ENCODE measurements around the gene CHMP1A. TPM values are rescaled to one million over a fixed set of nuclear protein-coding genes. Genes with fewer than 3 reads are reported as not detected.

The CHMP1A gene
- total and polyA plus RNA-seq, 2 of the 8 experiments (the other 6 are each of a cell fraction or from before 2014, with no cell fraction given): 64.4 to 75.8 TPM

GRCh38 chr16:89602273-89602951 lies 55.1 kb downstream of the CHMP1A start:
- Histone ChIP-seq H3K9ac (replicated peaks in 1 of 4; ENCODE audit: extremely low read depth in 1 of 4, low read depth in 3 of 4, low read length in 3 of 4) (no peak overlapping the region), H2BK20ac (ENCODE audit: low read length) (no peak overlapping the region; the same call in 1 of the 2 replicates), H3K27ac (ENCODE audit: low read depth, low read length) (no peak overlapping the region), H4K5ac (ENCODE audit: insufficient read length, low read depth, low read length) (no peak overlapping the region), H2BK5ac (ENCODE audit: low read depth, low read length) (peak overlapping the region; percentile 3; the same call in 1 of the 2 replicates), H3K4me3 (ENCODE audit: extremely low read depth in 1 of 4, insufficient read depth in 2 of 4, low read depth in 3 of 4, low read length in 4 of 4) (peak overlapping the region in 1 of 4 experiments; percentile 15; a peak in 2 of 8 replicates), H3K79me2 (ENCODE audit: control insufficient read depth in 1 of 2, insufficient read depth in 2 of 2, low read length in 2 of 2) (no peaks in the 10 kb centered on the region), H3K18ac (ENCODE audit: extremely low read depth, low read length) (no peak overlapping the region), H4K91ac (replicated peaks; ENCODE audit: insufficient read length, low read length) (peak overlapping the region; percentile 65), H3K79me1 (ENCODE audit: low read depth, low read length) (no peaks in the 10 kb centered on the region), H3K4ac (replicated peaks; ENCODE audit: insufficient read length, low read depth, low read length) (no peak overlapping the region), H3K4me1 (replicated peaks in 1 of 4; ENCODE audit: control insufficient read depth in 3 of 4, insufficient read depth in 4 of 4, low read length in 3 of 4) (peaks cover 0 to 11% (median 9%) of the 10 kb centered on the region in 4 experiments; a peak in 5 of 7 replicates), H3K23ac (ENCODE audit: insufficient read length) (no peak overlapping the region), H3K27me3 (replicated peaks in 1 of 4; ENCODE audit: control insufficient read depth in 3 of 4, extremely low read depth in 1 of 4, insufficient read depth in 3 of 4, low read length in 3 of 4) (no peaks in the 10 kb centered on the region; a peak in 1 of 7 replicates), H4K20me1 (replicated peaks in 1 of 2; ENCODE audit: control insufficient read depth in 1 of 2, insufficient read depth in 2 of 2, low read length in 2 of 2) (peaks cover 0 to 6% of the 10 kb centered on the region in 2 experiments), H3K23me2 (ENCODE audit: low read depth, low read length) (peaks cover 2% of the 10 kb centered on the region), H4K8ac (ENCODE audit: extremely low read depth, insufficient read depth, low read length) (peak overlapping the region; percentile 3; the same call in 1 of the 2 replicates), H3K14ac (ENCODE audit: insufficient read length) (no peak overlapping the region), H3K36me3 (ENCODE audit: control insufficient read depth in 2 of 4, insufficient read depth in 4 of 4, low read length in 3 of 4) (no peaks in the 10 kb centered on the region), H2AK5ac (ENCODE audit: low read depth, low read length) (no peak overlapping the region), H2BK120ac (replicated peaks; ENCODE audit: low read depth, low read length) (no peak overlapping the region), H2BK15ac (ENCODE audit: low read length) (0 out of 2 replicates have a peak overlapping the region, but pooled peaks have one; percentile 40), H2AFZ (ENCODE audit: low read length) (no peak overlapping the region), H3K9me3 (ENCODE audit: insufficient read depth in 2 of 2, low read depth in 1 of 2, low read length in 1 of 2) (no peaks in the 10 kb centered on the region), H3K56ac (replicated peaks; ENCODE audit: insufficient read length, low read depth, low read length) (no peak overlapping the region), H2BK12ac (ENCODE audit: low read depth, low read length) (peak overlapping the region; percentile 6; the same call in 1 of the 2 replicates), H3K4me2 (ENCODE audit: insufficient read depth in 1 of 2, low read depth in 2 of 2, low read length in 2 of 2) (peak overlapping the region in 1 of 2 experiments; percentile 62; a peak in 3 of 4 replicates)
- FAIRE-seq (no peak), DNase-seq (ENCODE audit: low read depth in 1 of 2, low spot score in 2 of 2) (peak in 1 of 2 experiments; percentile 74)
- WGBS, 2 experiments (ENCODE audit: extremely low coverage in 1 of 2, insufficient coverage in 1 of 2, insufficient read length in 1 of 2, insufficient replicate concordance in 2 of 2, low coverage in 1 of 2, low lambda C conversion rate in 2 of 2, missing lambda C conversion rate in 1 of 2): 38% methylated on average over 21 of the region's 22 CpGs; no CpG with 5 or more reads in 1 of the 2 experiments
- ChIA-PET CTCF (ENCODE audit: partially characterized antibody) (interaction anchor here (0.9 to 4.8 kb wide), 9 partner anchors 9 to 98 kb away, joined by 3 to 56 read pairs (median 5); partner anchors contain the start of gene DPEP1), POLR2A (ENCODE audit: partially characterized antibody) (interaction anchor here (0.7 to 1.8 kb wide), 13 partner anchors 10 to 108 kb away, joined by 3 to 8 read pairs (median 3); partner anchors contain the start of genes CDK10 and CHMP1A)
- TF ChIP-seq, protein P1, sequence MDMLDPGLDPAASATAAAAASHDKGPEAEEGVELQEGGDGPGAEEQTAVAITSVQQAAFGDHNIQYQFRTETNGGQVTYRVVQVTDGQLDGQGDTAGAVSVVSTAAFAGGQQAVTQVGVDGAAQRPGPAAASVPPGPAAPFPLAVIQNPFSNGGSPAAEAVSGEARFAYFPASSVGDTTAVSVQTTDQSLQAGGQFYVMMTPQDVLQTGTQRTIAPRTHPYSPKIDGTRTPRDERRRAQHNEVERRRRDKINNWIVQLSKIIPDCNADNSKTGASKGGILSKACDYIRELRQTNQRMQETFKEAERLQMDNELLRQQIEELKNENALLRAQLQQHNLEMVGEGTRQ (IDR thresholded peaks at IDR 0.05; ENCODE audit: low read length): no peak
- peak in 1 of 2 experiments; percentile 43; a peak in 1 of 3 replicates for TF ChIP-seq POLR2A (IDR thresholded peaks at IDR 0.05; ENCODE audit: control extremely low read depth in 1 of 2, low read depth in 2 of 2, low read length in 2 of 2)
- no peak for TF ChIP-seq HDAC6 (IDR thresholded peaks at IDR 0.05; ENCODE audit: low read depth, low read length)
- peak; percentile 69 for TF ChIP-seq TAF1 (IDR thresholded peaks at IDR 0.05; ENCODE audit: low read depth, low read length)
- peak; percentile 65; the same call in 1 of the 2 replicates for TF ChIP-seq TBP (IDR thresholded peaks at IDR 0.05; ENCODE audit: low read depth, low read length)
- TF ChIP-seq RFX5 (IDR thresholded peaks at IDR 0.05; ENCODE audit: borderline replicate concordance, low read depth, low read length): no peak

Measured in H1 (cell line).